WTC11 (cell line): ENCODE data around the gene OAS2. TPM values are rescaled to one million over a fixed set of nuclear protein-coding genes. Genes with fewer than 3 reads are reported as not detected.

Source experiments
- ATAC-seq: fragments of 200-7000 bp; cut with Tn5 transposase; 2 replicates; pipeline ENCODE4 v1.10.0; 2021; ENCODE audit warnings: mild to moderate bottlenecking, moderate library complexity
- CTCF ChIA-PET: fragments of 300-600 bp; sonication (Branson Sonifier 250); formaldehyde crosslinking; loops from one replicate; lab custom pipeline; 2021; ENCODE audit warnings: antibody characterized with exemption; lab: Charles Lee
- POLR2A ChIA-PET: fragments of 350-600 bp; sonication (Branson Sonifier 250); formaldehyde crosslinking; loops from one replicate; lab custom pipeline; 2021; ENCODE audit warnings: antibody characterized with exemption; lab: Charles Lee
- DNase-seq: peaks from one replicate; pipeline ENCODE4 v3.0.0; 2021; ENCODE audit warnings: low spot score
- H3K27ac Mint-ChIP-seq: 2 replicates; pipeline ENCODE4 v1.8.0; 2021; ENCODE audit warnings: mixed read lengths
- H3K27me3 Mint-ChIP-seq: 2 replicates; pipeline ENCODE4 v1.8.0; 2021; ENCODE audit warnings: low read depth, mild to moderate bottlenecking, moderate library complexity, mixed read lengths
- H3K36me3 Mint-ChIP-seq: 2 replicates; pipeline ENCODE4 v1.8.0; 2021; ENCODE audit warnings: mixed read lengths
- H3K4me1 Mint-ChIP-seq: 2 replicates; pipeline ENCODE4 v1.8.0; 2022; ENCODE audit warnings: mixed read lengths
- H3K4me3 Mint-ChIP-seq: 2 replicates; pipeline ENCODE4 v1.8.0; 2021; ENCODE audit warnings: mild to moderate bottlenecking, moderate library complexity, mixed read lengths
- H3K9me3 Mint-ChIP-seq: 2 replicates; pipeline ENCODE4 v1.8.0; 2021; ENCODE audit warnings: mixed read lengths
- AFF4 ChIP-seq: sonication (generic); formaldehyde crosslinking; IDR thresholded peaks from 2 replicates; pipeline ENCODE4 v1.8.1; 2023; ENCODE audit warnings: mild to moderate bottlenecking, missing genetic modification reagents, borderline replicate concordance
- CBFB ChIP-seq: sonication (generic); formaldehyde crosslinking; IDR thresholded peaks from 2 replicates; pipeline ENCODE4 v1.8.1; 2022; ENCODE audit warnings: mild to moderate bottlenecking, low read depth, missing genetic modification reagents
- CDX4 ChIP-seq: fragments of 250-450 bp; sonication (Bioruptor Pico); IDR thresholded peaks from 2 replicates; pipeline ENCODE4 v1.9.0; 2021; ENCODE audit warnings: moderate library complexity, mild to moderate bottlenecking, inconsistent platforms, borderline replicate concordance
- CREB1 ChIP-seq: sonication (generic); formaldehyde crosslinking; IDR thresholded peaks from 2 replicates; pipeline ENCODE4 v1.8.0; 2023; ENCODE audit warnings: mild to moderate bottlenecking, missing genetic modification reagents
- CREM ChIP-seq: sonication (generic); formaldehyde crosslinking; IDR thresholded peaks from 2 replicates; pipeline ENCODE4 v1.8.1; 2022; ENCODE audit warnings: mild to moderate bottlenecking, missing genetic modification reagents, moderate library complexity
- EMX1 ChIP-seq: fragments of 250-450 bp; sonication (Bioruptor Pico); IDR thresholded peaks from 2 replicates; pipeline ENCODE4 v1.8.0; 2021; ENCODE audit warnings: mild to moderate bottlenecking
- ESRRA ChIP-seq: sonication (generic); formaldehyde crosslinking; IDR thresholded peaks from 2 replicates; pipeline ENCODE4 v1.8.1; 2022; ENCODE audit warnings: mild to moderate bottlenecking, missing genetic modification reagents, borderline replicate concordance
- FOXP4 ChIP-seq: sonication (generic); formaldehyde crosslinking; IDR thresholded peaks from 2 replicates; pipeline ENCODE4 v1.8.0; 2022; ENCODE audit warnings: mild to moderate bottlenecking, missing genetic modification reagents
- GTF2I ChIP-seq: fragments of 250-450 bp; sonication (Bioruptor Pico); conservative IDR thresholded peaks from 2 replicates; pipeline ENCODE4 v1.4.0; 2021; ENCODE audit warnings: mild to moderate bottlenecking
- HMGA2 ChIP-seq: fragments of 250-450 bp; sonication (Bioruptor Pico); IDR thresholded peaks from 2 replicates; pipeline ENCODE4 v1.4.0; 2021; ENCODE audit warnings: mild to moderate bottlenecking, moderate library complexity
- IRF2 ChIP-seq: sonication (generic); formaldehyde crosslinking; IDR thresholded peaks from 2 replicates; pipeline ENCODE4 v1.8.0; 2022; ENCODE audit warnings: low read depth, missing genetic modification reagents, borderline replicate concordance
- NFATC4 ChIP-seq: fragments of 250-450 bp; sonication (Bioruptor Pico); IDR thresholded peaks from 2 replicates; pipeline ENCODE4 v1.9.0; 2021; ENCODE audit warnings: mild to moderate bottlenecking
- NFYB ChIP-seq: sonication (generic); formaldehyde crosslinking; conservative IDR thresholded peaks from 2 replicates; pipeline ENCODE4 v1.8.0; 2022; ENCODE audit warnings: low read depth, missing genetic modification reagents
- OVOL2 ChIP-seq: fragments of 250-450 bp; sonication (Bioruptor Pico); IDR thresholded peaks from 2 replicates; pipeline ENCODE4 v1.9.0; 2021; ENCODE audit warnings: mild to moderate bottlenecking, borderline replicate concordance
- SMAD3 ChIP-seq: sonication (generic); formaldehyde crosslinking; IDR thresholded peaks from 2 replicates; pipeline ENCODE4 v1.8.0; 2022; ENCODE audit warnings: missing genetic modification reagents, mild to moderate bottlenecking, borderline replicate concordance
- TEAD4 ChIP-seq: sonication (generic); formaldehyde crosslinking; IDR thresholded peaks from 2 replicates; pipeline ENCODE4 v1.8.0; 2022; ENCODE audit warnings: mild to moderate bottlenecking, missing genetic modification reagents
- ZMAT4 ChIP-seq: fragments of 250-450 bp; sonication (Bioruptor Pico); IDR thresholded peaks from 2 replicates; pipeline ENCODE4 v1.9.0; 2021; ENCODE audit warnings: mild to moderate bottlenecking
- ZNF219 ChIP-seq: sonication (generic); formaldehyde crosslinking; IDR thresholded peaks from 2 replicates; pipeline ENCODE4 v1.8.0; 2023; ENCODE audit warnings: missing genetic modification reagents, mild to moderate bottlenecking, borderline replicate concordance
- ZNF396 ChIP-seq: fragments of 250-450 bp; sonication (Bioruptor Pico); IDR thresholded peaks from 2 replicates; pipeline ENCODE4 v1.8.0; 2021; ENCODE audit warnings: mild to moderate bottlenecking, moderate library complexity, borderline replicate concordance
- ZNF423 ChIP-seq: fragments of 250-450 bp; sonication (Bioruptor Pico); IDR thresholded peaks from 2 replicates; pipeline ENCODE4 v2.1.2; 2022; ENCODE audit warnings: mild to moderate bottlenecking, moderate library complexity
- total RNA-seq: library from RNA; stranded (reverse); gene quantifications from 3 replicates; pipeline ENCODE4 v1.2.3, GENCODE V29; 2021
- TF ChIP-seq, protein P1 (sequence below): fragments of 250-450 bp; sonication (Bioruptor Pico); IDR thresholded peaks from 2 replicates; pipeline ENCODE4 v2.1.2; 2022; ENCODE audit warnings: mild to moderate bottlenecking, moderate library complexity
- TF ChIP-seq, protein P2 (sequence below): sonication (generic); formaldehyde crosslinking; IDR thresholded peaks from 2 replicates; pipeline ENCODE4 v1.8.1; 2023; ENCODE audit warnings: mild to moderate bottlenecking, missing genetic modification reagents, moderate library complexity
- TF ChIP-seq, protein P3 (sequence below): sonication (generic); formaldehyde crosslinking; IDR thresholded peaks from 2 replicates; pipeline ENCODE4 v1.8.1; 2022; ENCODE audit warnings: low read depth, mild to moderate bottlenecking, moderate library complexity, missing genetic modification reagents, borderline replicate concordance

OAS2 gene
- total RNA-seq, 1 experiment from 2014 or later: 0.28 TPM

DNA sequence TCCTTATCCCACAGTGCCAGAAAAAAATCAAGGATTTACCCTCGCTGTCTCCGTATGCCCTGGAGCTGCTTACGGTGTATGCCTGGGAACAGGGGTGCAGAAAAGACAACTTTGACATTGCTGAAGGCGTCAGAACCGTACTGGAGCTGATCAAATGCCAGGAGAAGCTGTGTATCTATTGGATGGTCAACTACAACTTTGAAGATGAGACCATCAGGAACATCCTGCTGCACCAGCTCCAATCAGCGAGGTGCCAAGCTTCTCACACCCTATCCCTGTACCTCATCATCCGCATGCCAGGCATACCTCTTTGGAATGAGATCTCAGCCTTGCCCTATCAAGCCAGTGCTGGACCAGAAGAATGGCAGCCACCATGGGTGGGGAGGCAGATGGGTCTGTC is 19.2 kb downstream of the OAS2 start (continued):
- no peak for TF ChIP-seq AFF4
- no peak for TF ChIP-seq CREB1 (CRISPR knock-in tag)
- no peak for TF ChIP-seq FOXP4 (CRISPR knock-in tag)
- no peak for TF ChIP-seq CBFB (CRISPR knock-in tag)
- TF ChIP-seq ZNF396 (CRISPR knock-in tag): no peak
- no peak for TF ChIP-seq ZMAT4 (CRISPR knock-in tag)
- no peak for TF ChIP-seq ESRRA (CRISPR knock-in tag)

GRCh38 chr12:112998987-112999767 is 20.9 kb downstream of the OAS2 start:
- DNase-seq: no peak
- Mint-ChIP-seq H3K9me3 (peaks cover 18% of the 10 kb centered on the region), H3K36me3 (no peaks in the 10 kb centered on the region), H3K4me3 (no peak overlapping the region), H3K4me1 (no peaks in the 10 kb centered on the region), H3K27me3 (peaks cover 10% of the 10 kb centered on the region), H3K27ac (no peak overlapping the region)
- ChIA-PET POLR2A (no interaction called here), CTCF (no interaction called here)
- ATAC-seq: no peak
- TF ChIP-seq CDX4 (CRISPR knock-in tag): no peak
- TF ChIP-seq, protein P1, sequence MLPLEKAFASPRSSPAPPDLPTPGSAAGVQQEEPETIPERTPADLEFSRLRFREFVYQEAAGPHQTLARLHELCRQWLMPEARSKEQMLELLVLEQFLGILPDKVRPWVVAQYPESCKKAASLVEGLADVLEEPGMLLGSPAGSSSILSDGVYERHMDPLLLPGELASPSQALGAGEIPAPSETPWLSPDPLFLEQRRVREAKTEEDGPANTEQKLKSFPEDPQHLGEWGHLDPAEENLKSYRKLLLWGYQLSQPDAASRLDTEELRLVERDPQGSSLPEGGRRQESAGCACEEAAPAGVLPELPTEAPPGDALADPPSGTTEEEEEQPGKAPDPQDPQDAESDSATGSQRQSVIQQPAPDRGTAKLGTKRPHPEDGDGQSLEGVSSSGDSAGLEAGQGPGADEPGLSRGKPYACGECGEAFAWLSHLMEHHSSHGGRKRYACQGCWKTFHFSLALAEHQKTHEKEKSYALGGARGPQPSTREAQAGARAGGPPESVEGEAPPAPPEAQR (CRISPR knock-in tag): no peak
- TF ChIP-seq TEAD4 (CRISPR knock-in tag): no peak
- no peak for TF ChIP-seq GTF2I (CRISPR knock-in tag)
- TF ChIP-seq, protein P2, sequence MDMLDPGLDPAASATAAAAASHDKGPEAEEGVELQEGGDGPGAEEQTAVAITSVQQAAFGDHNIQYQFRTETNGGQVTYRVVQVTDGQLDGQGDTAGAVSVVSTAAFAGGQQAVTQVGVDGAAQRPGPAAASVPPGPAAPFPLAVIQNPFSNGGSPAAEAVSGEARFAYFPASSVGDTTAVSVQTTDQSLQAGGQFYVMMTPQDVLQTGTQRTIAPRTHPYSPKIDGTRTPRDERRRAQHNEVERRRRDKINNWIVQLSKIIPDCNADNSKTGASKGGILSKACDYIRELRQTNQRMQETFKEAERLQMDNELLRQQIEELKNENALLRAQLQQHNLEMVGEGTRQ (CRISPR knock-in tag): no peak
- no peak for TF ChIP-seq NFATC4
- TF ChIP-seq ZNF219 (CRISPR knock-in tag): no peak
- TF ChIP-seq ZMAT4 (CRISPR knock-in tag): no peak
- TF ChIP-seq, protein P3, sequence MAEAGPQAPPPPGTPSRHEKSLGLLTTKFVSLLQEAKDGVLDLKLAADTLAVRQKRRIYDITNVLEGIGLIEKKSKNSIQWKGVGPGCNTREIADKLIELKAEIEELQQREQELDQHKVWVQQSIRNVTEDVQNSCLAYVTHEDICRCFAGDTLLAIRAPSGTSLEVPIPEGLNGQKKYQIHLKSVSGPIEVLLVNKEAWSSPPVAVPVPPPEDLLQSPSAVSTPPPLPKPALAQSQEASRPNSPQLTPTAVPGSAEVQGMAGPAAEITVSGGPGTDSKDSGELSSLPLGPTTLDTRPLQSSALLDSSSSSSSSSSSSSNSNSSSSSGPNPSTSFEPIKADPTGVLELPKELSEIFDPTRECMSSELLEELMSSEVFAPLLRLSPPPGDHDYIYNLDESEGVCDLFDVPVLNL (CRISPR knock-in tag): no peak
- no peak for TF ChIP-seq EMX1 (CRISPR knock-in tag)
- no peak for TF ChIP-seq ZNF423 (CRISPR knock-in tag)
- TF ChIP-seq CREM (CRISPR knock-in tag): no peak
- TF ChIP-seq IRF2: no peak
- TF ChIP-seq FOXP4 (CRISPR knock-in tag): no peak
- no peak for TF ChIP-seq OVOL2
- no peak for TF ChIP-seq SMAD3 (CRISPR knock-in tag)
- no peak for TF ChIP-seq NFYB (CRISPR knock-in tag)
- TF ChIP-seq HMGA2 (CRISPR knock-in tag): no peak
